Chondrocyte (in vitro differentiated cells): ENCODE data around the gene MGAT2. TPM values are rescaled to one million over a fixed set of nuclear protein-coding genes. Genes with fewer than 3 reads are reported as not detected.

Experiments used
- DNase-seq: peaks from one replicate; pipeline ENCODE4 v3.0.0; 2021; ENCODE audit warnings: mixed read lengths, low spot score
- H3K27ac Mint-ChIP-seq: one replicate; pipeline ENCODE4 v1.8.0; 2021; ENCODE audit warnings: mild to moderate bottlenecking, moderate library complexity, mixed read lengths; ENCODE audit not compliant: unreplicated experiment
- H3K27me3 Mint-ChIP-seq: 2 replicates; pipeline ENCODE4 v1.8.0; 2021; ENCODE audit warnings: low read depth, mixed read lengths
- H3K36me3 Mint-ChIP-seq: 2 replicates; pipeline ENCODE4 v1.8.0; 2021; ENCODE audit warnings: low read depth, mixed read lengths
- H3K4me1 Mint-ChIP-seq: 2 replicates; pipeline ENCODE4 v1.8.0; 2021; ENCODE audit warnings: low read depth, mild to moderate bottlenecking, mixed read lengths
- H3K4me3 Mint-ChIP-seq: one replicate; pipeline ENCODE4 v1.8.0; 2021; ENCODE audit warnings: mild to moderate bottlenecking, moderate library complexity, mixed read lengths; ENCODE audit not compliant: unreplicated experiment
- H3K9me3 Mint-ChIP-seq: 2 replicates; pipeline ENCODE4 v1.8.0; 2021; ENCODE audit warnings: low read depth, mixed read lengths
- total RNA-seq: library from RNA; stranded (reverse); gene quantifications from 3 replicates; pipeline ENCODE4 v1.2.1, GENCODE V29; 2021
- TF ChIP-seq, protein P1 (sequence below): fragments of 200-600 bp; sonication (generic); IDR thresholded peaks from 2 replicates; pipeline ENCODE4 v1.5.0; 2021; ENCODE audit warnings: antibody characterized with exemption, mild to moderate bottlenecking, moderate library complexity

MGAT2 gene
- total RNA-seq, 1 donor from 2014 or later: 53.5 TPM

DNA sequence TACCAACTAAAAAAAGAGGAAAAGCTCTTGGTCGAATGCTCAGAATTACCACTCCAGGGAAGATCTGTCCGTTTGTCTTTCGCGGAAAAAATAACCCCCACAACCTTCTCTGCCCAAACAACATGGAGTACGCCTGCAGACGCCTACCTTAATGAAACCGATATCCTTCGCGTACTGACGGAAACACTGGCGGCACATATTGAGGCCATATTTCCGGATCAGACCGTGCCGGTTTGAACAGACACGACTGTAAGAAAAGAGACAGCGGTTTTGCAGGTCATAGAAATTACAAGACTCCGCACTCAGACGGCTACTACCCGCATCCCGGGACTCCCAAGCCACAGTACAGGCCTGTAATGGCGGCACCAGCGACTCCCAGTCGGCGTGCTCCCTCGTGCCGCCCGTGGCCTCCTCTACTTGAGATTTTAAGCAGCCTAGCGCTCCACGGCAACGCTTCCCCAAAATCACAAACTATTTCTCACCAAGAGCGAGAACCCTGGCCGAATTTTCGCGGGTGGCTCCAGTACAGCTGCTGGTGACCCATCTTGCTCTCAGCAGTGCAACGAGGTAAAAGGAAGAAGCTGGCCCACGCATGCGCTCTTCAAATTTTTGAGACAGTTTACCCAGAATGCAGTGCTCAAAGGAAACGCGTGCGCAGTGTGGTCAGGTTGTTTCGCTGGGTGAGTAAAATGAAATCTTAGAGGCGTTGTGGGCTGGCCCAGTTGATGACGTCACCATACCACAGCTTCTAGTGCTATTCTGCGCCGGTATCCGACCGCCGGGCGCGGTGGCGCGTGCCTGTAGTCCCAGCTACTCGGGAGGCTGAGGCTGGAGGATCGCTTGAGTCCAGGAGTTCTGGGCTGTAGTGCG lies 34.6 kb upstream of the MGAT2 start, which contains the start of gene RPS29:
TSS of gene RPS29 (minus strand) at position 578 of the 870 bp plus-strand sequence. CDS start at position 544, 34 bp downstream.
- no peaks in the 10 kb centered on the region for H3K27me3 Mint-ChIP-seq
- H3K4me1 Mint-ChIP-seq: peaks cover 44% of the 10 kb centered on the region
- H3K36me3 Mint-ChIP-seq: peaks cover 13% of the 10 kb centered on the region

DNA sequence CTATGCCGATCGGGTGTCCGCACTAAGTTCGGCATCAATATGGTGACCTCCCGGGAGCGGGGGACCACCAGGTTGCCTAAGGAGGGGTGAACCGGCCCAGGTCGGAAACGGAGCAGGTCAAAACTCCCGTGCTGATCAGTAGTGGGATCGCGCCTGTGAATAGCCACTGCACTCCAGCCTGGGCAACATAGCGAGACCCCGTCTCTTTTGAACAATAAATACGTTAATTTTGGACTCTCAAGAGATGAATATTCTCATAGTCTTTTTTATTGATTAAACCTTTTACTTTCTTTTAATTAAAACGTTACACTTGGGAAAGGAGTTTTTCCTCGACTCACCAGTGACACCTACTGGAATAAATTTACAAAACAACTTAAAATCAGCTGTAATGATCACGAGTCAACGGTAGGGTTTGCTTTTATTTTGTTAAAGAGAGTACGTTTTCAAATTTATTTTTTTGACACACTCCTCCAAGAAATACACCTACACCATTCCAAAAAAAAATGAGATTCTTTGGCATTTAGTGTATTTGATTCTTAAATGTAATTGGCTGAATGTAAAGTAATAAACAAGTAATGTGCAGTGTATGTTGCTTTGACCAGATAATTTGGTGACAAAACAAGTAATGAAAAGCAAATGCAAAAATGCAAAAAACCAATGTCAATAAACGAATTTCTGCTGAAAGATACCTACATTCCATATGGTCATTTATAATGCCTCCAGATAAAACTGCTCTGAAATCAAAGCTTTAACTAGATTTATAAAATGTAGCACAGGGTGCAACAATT lies 33.7 kb upstream of the MGAT2 start:
- Mint-ChIP-seq H3K27me3 (no peaks in the 10 kb centered on the region), H3K27ac (peak overlapping the region; percentile 98), H3K9me3 (no peaks in the 10 kb centered on the region), H3K4me3 (peak overlapping the region; percentile 91), H3K4me1 (peaks cover 40% of the 10 kb centered on the region), H3K36me3 (peaks cover 11% of the 10 kb centered on the region)
- TF ChIP-seq, protein P1, sequence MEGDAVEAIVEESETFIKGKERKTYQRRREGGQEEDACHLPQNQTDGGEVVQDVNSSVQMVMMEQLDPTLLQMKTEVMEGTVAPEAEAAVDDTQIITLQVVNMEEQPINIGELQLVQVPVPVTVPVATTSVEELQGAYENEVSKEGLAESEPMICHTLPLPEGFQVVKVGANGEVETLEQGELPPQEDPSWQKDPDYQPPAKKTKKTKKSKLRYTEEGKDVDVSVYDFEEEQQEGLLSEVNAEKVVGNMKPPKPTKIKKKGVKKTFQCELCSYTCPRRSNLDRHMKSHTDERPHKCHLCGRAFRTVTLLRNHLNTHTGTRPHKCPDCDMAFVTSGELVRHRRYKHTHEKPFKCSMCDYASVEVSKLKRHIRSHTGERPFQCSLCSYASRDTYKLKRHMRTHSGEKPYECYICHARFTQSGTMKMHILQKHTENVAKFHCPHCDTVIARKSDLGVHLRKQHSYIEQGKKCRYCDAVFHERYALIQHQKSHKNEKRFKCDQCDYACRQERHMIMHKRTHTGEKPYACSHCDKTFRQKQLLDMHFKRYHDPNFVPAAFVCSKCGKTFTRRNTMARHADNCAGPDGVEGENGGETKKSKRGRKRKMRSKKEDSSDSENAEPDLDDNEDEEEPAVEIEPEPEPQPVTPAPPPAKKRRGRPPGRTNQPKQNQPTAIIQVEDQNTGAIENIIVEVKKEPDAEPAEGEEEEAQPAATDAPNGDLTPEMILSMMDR: peak; percentile 98
- DNase-seq: no peak

More for the DNA sequence above, 34.6 kb upstream of the MGAT2 start, which contains the start of gene RPS29:
- no peaks in the 10 kb centered on the region for H3K9me3 Mint-ChIP-seq
- DNase-seq: peak; percentile 95
- H3K4me3 Mint-ChIP-seq: peak within 1 kb of the TSS; percentile 91
- H3K27ac Mint-ChIP-seq: peak within 1 kb of the TSS; percentile 98
- TF ChIP-seq, protein P1: no peak

DNA sequence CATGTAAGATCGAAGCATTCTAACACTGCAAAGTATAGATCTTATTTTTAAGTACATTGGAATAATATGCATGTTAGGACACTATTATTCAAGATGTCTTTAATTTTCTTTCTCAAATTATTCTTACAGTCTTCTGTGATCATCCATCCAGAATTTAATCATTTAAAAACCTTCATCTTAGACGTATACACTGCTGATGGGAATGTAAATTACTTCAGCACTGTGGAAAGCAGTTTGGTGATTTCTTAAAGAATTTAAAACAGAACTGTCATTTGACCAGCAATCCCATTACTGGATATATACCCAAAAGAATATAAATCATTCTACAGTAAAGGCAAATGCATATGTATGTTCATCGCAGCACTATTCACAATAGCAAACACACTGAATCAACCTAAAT lies 31.2 kb upstream of the MGAT2 start:
- Mint-ChIP-seq H3K27ac (no peak overlapping the region), H3K9me3 (no peaks in the 10 kb centered on the region), H3K4me1 (peaks cover 23% of the 10 kb centered on the region), H3K36me3 (no peaks in the 10 kb centered on the region), H3K27me3 (no peaks in the 10 kb centered on the region), H3K4me3 (no peak overlapping the region)
- DNase-seq: no peak
- TF ChIP-seq, protein P1: no peak

DNA sequence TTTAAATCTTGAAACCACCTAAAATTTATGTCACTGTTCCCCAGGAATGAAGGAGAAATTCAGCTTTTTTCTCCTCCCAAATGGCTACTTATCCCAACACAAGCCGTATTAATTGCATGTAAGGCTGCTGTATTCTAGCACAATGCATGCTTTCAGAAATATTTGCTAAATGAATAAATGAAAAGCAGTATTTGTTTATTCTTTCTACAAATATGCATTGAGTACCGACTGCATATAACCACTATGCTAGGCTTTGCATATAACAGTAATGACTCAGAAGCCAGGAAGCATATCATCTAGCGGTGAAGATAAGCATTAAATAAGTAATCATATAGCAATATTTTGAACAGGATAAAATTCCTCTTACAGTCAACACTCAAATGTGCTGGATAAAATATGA lies 27.6 kb upstream of the MGAT2 start:
- Mint-ChIP-seq H3K4me3 (no peak overlapping the region), H3K27ac (no peak overlapping the region), H3K27me3 (no peaks in the 10 kb centered on the region), H3K9me3 (no peaks in the 10 kb centered on the region), H3K4me1 (peaks cover 16% of the 10 kb centered on the region), H3K36me3 (no peaks in the 10 kb centered on the region)
- DNase-seq: no peak
- TF ChIP-seq, protein P1: no peak

DNA sequence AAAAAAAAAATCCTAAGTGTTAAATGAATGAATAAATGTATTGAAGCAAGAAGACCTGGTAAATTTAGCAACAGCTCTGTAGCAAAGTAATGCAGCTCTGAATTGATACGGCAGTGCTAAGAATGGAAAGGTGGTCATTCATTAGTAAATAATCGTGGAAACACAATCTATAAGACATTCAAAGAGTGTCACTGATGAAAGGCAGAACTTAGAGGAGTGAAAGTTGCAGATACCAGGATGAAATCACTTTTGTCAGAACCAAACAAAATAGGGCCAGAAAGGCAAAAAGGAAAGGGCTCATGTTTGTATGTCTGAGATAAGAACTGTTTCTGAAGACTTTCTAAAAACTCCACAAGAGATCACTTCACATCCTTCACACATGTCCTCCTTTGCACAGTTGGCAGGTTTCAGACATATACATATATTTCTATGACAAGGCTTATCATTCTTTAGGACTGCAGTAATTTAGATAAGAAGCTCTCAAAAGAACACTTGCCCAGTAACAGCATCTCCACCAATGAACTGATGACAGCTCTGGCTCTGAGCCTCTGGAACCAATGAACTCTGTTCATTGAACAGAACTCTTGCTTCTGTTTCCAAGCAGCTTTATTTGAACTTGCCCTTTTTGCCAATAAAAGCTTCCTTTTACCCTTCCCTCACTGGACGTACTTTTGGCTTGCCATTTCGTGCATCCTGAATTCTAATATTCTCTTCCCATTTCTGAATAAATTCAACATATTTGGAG lies 26.1 kb upstream of the MGAT2 start:
- Mint-ChIP-seq H3K36me3 (no peaks in the 10 kb centered on the region), H3K27me3 (no peaks in the 10 kb centered on the region), H3K27ac (no peak overlapping the region), H3K4me3 (no peak overlapping the region), H3K4me1 (peaks cover 20% of the 10 kb centered on the region), H3K9me3 (no peaks in the 10 kb centered on the region)
- DNase-seq: no peak
- TF ChIP-seq, protein P1: no peak
